Breast epithelium (tissue), 3 donors: Measurements from ENCODE around the gene QSER1.
"Not testable (repeated sequence)": the region's sequence is repeated elsewhere in the genome, so short reads cannot be mapped to it uniquely, and the experiment has no call there.

Experiments
- CTCF ChIP-seq, 3 donors: fragments of 450-650 bp; IDR thresholded peaks; one replicate each; pipeline ENCODE4 v1.5.1; 2016 to 2017; ENCODE audit warnings: antibody characterized with exemption in 3 of 3, mild to moderate bottlenecking in 3 of 3, moderate library complexity in 3 of 3
- POLR2A ChIP-seq: fragments of 450-650 bp; IDR thresholded peaks from one replicate; pipeline ENCODE4 v1.6.1; 2016; ENCODE audit warnings: antibody characterized with exemption, mild to moderate bottlenecking, moderate library complexity
- POLR2AphosphoS5 ChIP-seq, 3 donors: sonication (generic); formaldehyde crosslinking; IDR thresholded peaks; one replicate each; pipeline ENCODE4 v1.6.1; 2017; ENCODE audit warnings: antibody characterized with exemption in 3 of 3

GRCh38 chr11:32888384-32888710 is 4.3 kb upstream of the QSER1 start:
- TF ChIP-seq CTCF (IDR thresholded peaks at IDR 0.05); POLR2A; POLR2AphosphoS5 (IDR thresholded peaks at IDR 0.05): not testable (repeated sequence)
